B cell (primary cell): ENCODE data around the gene LSP1. TPM values are rescaled to one million over a fixed set of nuclear protein-coding genes. Genes with fewer than 3 reads are reported as not detected.

ENCODE experiments used
- ATAC-seq: fragments of 200-7000 bp; cut with Tn5 transposase; one replicate; pipeline ENCODE4 v1.10.0; 2021; ENCODE audit warnings: low read depth, mild to moderate bottlenecking, moderate number of reproducible peaks, moderate library complexity
- CTCF ChIA-PET: fragments of 350-600 bp; sonication (Branson Sonifier 250); formaldehyde crosslinking; loops from one replicate; lab custom pipeline; 2021; ENCODE audit warnings: antibody characterized with exemption, inconsistent platforms; lab: Charles Lee
- POLR2A ChIA-PET: fragments of 350-600 bp; sonication (Branson Sonifier 250); formaldehyde crosslinking; loops from one replicate; lab custom pipeline; 2021; ENCODE audit warnings: antibody characterized with exemption; lab: Charles Lee
- DNase-seq: peaks from one replicate; pipeline ENCODE4 v3.0.0; 2013
- H2AFZ ChIP-seq: 2 replicates; pipeline ENCODE4 v1.6.1; 2012; ENCODE audit warnings: mild to moderate bottlenecking, low read depth, low read length; ENCODE audit not compliant: insufficient read depth, poor library complexity, severe bottlenecking
- H3K27ac ChIP-seq, 2 donors: 1 replicate in 1 of 2; 2 replicates in 1 of 2; pipeline ENCODE4 v1.5.1; 2012 to 2013; ENCODE audit warnings: low read length in 2 of 2, mild to moderate bottlenecking in 2 of 2, moderate library complexity in 1 of 2
- H3K27me3 ChIP-seq, 4 experiments: fragments of 200-600 bp in 1 of 4; sonication (generic) in 1 of 4; replicated peaks in 1 of 4; 1 replicate in 2 of 4; 2 replicates in 2 of 4; pipeline versions ENCODE4 v1.6.1 to v1.7.0; 2013 to 2016; ENCODE audit warnings: low read length in 3 of 4, mild to moderate bottlenecking in 2 of 4, mixed read lengths in 1 of 4, moderate library complexity in 1 of 4; ENCODE audit not compliant: insufficient read depth in 4 of 4, control insufficient read depth in 3 of 4; ENCODE audit errors: control extremely low read depth in 1 of 4
- H3K36me3 ChIP-seq, 2 experiments: replicated peaks in 1 of 2; 1 replicate in 1 of 2; 2 replicates in 1 of 2; pipeline versions ENCODE4 v1.6.1 to v1.7.1; 2013; ENCODE audit warnings: low read length in 1 of 2; ENCODE audit not compliant: insufficient read depth in 2 of 2, control insufficient read depth in 1 of 2; ENCODE audit errors: control extremely low read depth in 1 of 2, extremely low read depth in 1 of 2
- H3K4me1 ChIP-seq, 2 donors: fragments of 200-600 bp in 1 of 2; sonication (generic) in 1 of 2; 1 replicate in 1 of 2; 2 replicates in 1 of 2; pipeline versions ENCODE4 v1.5.1 to v1.6.1; 2013 to 2017; ENCODE audit warnings: low read length in 2 of 2; ENCODE audit not compliant: control insufficient read depth in 2 of 2, insufficient read depth in 2 of 2
- H3K4me2 ChIP-seq: replicated peaks from 2 replicates; pipeline ENCODE3; 2012; ENCODE audit warnings: mild to moderate bottlenecking, low read depth, low read length; ENCODE audit not compliant: poor library complexity, severe bottlenecking
- H3K4me3 ChIP-seq, 5 experiments: fragments of 200-600 bp in 1 of 5; sonication (generic) in 1 of 5; 1 replicate in 3 of 5; 2 replicates in 2 of 5; pipeline versions ENCODE4 v1.5.1 to v1.7.0; 2011 to 2016; ENCODE audit warnings: low read length in 4 of 5, mild to moderate bottlenecking in 4 of 5, low read depth in 2 of 5, control low read depth in 1 of 5, moderate library complexity in 1 of 5; ENCODE audit not compliant: insufficient read depth in 1 of 5; ENCODE audit errors: control extremely low read depth in 1 of 5, extremely low read depth in 1 of 5
- H3K79me2 ChIP-seq: fragments of 200-600 bp; sonication (generic); one replicate; pipeline ENCODE4 v1.6.0; 2016; ENCODE audit warnings: low read length; ENCODE audit not compliant: control insufficient read depth, insufficient read depth
- H3K9ac ChIP-seq: fragments of 200-600 bp; sonication (generic); 2 replicates; pipeline ENCODE4 v1.6.1; 2017; ENCODE audit warnings: mild to moderate bottlenecking, low read length, moderate library complexity
- H3K9me3 ChIP-seq, 3 donors: one replicate each; pipeline versions ENCODE4 v1.6.1 to v1.7.1; 2013; ENCODE audit warnings: low read length in 2 of 3; ENCODE audit not compliant: control insufficient read depth in 2 of 3, insufficient read depth in 1 of 3; ENCODE audit errors: control extremely low read depth in 1 of 3
- H4K20me1 ChIP-seq: 2 replicates; pipeline ENCODE4 v1.6.0; 2012; ENCODE audit warnings: mild to moderate bottlenecking, low read length; ENCODE audit not compliant: insufficient read depth, control insufficient read depth, poor library complexity, severe bottlenecking
- H3K27ac Mint-ChIP-seq: one replicate; pipeline ENCODE4 v1.8.0; 2021; ENCODE audit warnings: mixed read lengths
- H3K27me3 Mint-ChIP-seq: one replicate; pipeline ENCODE4 v1.8.0; 2021; ENCODE audit warnings: mixed read lengths
- H3K4me1 Mint-ChIP-seq: one replicate; pipeline ENCODE4 v1.8.0; 2021; ENCODE audit warnings: mixed read lengths
- H3K4me3 Mint-ChIP-seq: one replicate; pipeline ENCODE4 v1.8.0; 2021; ENCODE audit warnings: mixed read lengths
- H3K9me3 Mint-ChIP-seq: one replicate; pipeline ENCODE4 v1.8.0; 2022; ENCODE audit warnings: mixed read lengths; ENCODE audit not compliant: insufficient read depth
- CTCF ChIP-seq: fragments of 200-600 bp; IDR thresholded peaks from one replicate; pipeline ENCODE4 v1.8.0; 2022; ENCODE audit warnings: antibody characterized with exemption, mild to moderate bottlenecking
- EZH2 ChIP-seq: IDR thresholded peaks from 2 replicates; pipeline ENCODE4 v1.6.1; 2012; ENCODE audit warnings: borderline replicate concordance, low read depth, mild to moderate bottlenecking, moderate library complexity, low read length; ENCODE audit not compliant: insufficient read depth, poor library complexity, severe bottlenecking
- WGBS: methylation state at CpG from one replicate; pipeline ENCODE4 v1.1.5; 2013; ENCODE audit warnings: missing lambda C conversion rate; ENCODE audit not compliant: insufficient coverage; 5-methylcytosine and 5-hydroxymethylcytosine counted together
- intact Hi-C: fragments of 100-400 bp; cut with micrococcal nuclease; formaldehyde crosslinking; loops from one replicate; pipeline ENCODE4 v1.10.0; 2022
- polyA plus RNA-seq: library from polyadenylated mRNA; depleted of rRNA; stranded (reverse); fragments of >200 nt; gene quantifications from 2 replicates; pipeline ENCODE4 v1.2.3, GENCODE V29; 2012
- total RNA-seq, 2 donors: library from RNA; stranded (reverse); fragments of 120-200 nt in 1 of 2; gene quantifications; 1 replicate in 1 of 2; 2 replicates in 1 of 2; pipeline versions ENCODE4 v1.2.3 to v1.2.4, GENCODE V29; 2013 to 2022

LSP1 gene
- total and polyA plus RNA-seq, 2 donors (not counting 1 experiment from before 2014, with no cell fraction given): 249 to 446 TPM

GRCh38 chr11:1864231-1864630 is 11.3 kb downstream of the LSP1 start:
- Mint-ChIP-seq H3K9me3 (no peaks in the 10 kb centered on the region), H3K4me1 (peaks cover 36% of the 10 kb centered on the region), H3K27me3 (no peaks in the 10 kb centered on the region), H3K4me3 (no peak overlapping the region), H3K27ac (peak overlapping the region; percentile 56)
- Histone ChIP-seq H3K9ac (no peak overlapping the region), H3K27me3 (no peaks in the 10 kb centered on the region), H3K36me3 (peaks cover 0 to 62% of the 10 kb centered on the region in 2 experiments), H3K4me3 (no peak overlapping the region), H3K27ac (no peak overlapping the region), H4K20me1 (peaks cover 100% of the 10 kb centered on the region), H3K79me2 (peaks cover 100% of the 10 kb centered on the region), H3K4me1 (peaks cover 30 to 61% of the 10 kb centered on the region in 2 donors), H3K4me2 (no peak overlapping the region), H2AFZ (no peak overlapping the region), H3K9me3 (no peaks in the 10 kb centered on the region)
- POLR2A ChIA-PET: no interaction called here
- TF ChIP-seq CTCF (no peak), EZH2 (no peak)
- ATAC-seq: no peak
- intact Hi-C loops: no loop called here
- no peak for DNase-seq
- 92% methylated on average over 18 of the region's 18 CpGs for WGBS
- CTCF ChIA-PET: no interaction called here

GRCh38 chr11:1864831-1865665 is 12.2 kb downstream of the LSP1 start:
- Mint-ChIP-seq H3K27ac (no peak overlapping the region), H3K4me3 (no peak overlapping the region), H3K9me3 (no peaks in the 10 kb centered on the region), H3K4me1 (peaks cover 40% of the 10 kb centered on the region), H3K27me3 (no peaks in the 10 kb centered on the region)
- H3K4me3 ChIP-seq: no peak overlapping the region
- H3K4me2 ChIP-seq: no peak overlapping the region
- TF ChIP-seq EZH2 (no peak), CTCF (no peak)
- ChIA-PET CTCF (no interaction called here), POLR2A (no interaction called here)
- 90% methylated on average over 29 of the region's 30 CpGs for WGBS
- ATAC-seq (no peak), DNase-seq (no peak)
- peaks cover 100% of the 10 kb centered on the region for H4K20me1 ChIP-seq
- no peak overlapping the region for H2AFZ ChIP-seq
- intact Hi-C loops: no loop called here
- H3K27ac ChIP-seq: no peak overlapping the region
- H3K27me3 ChIP-seq: no peaks in the 10 kb centered on the region
- no peaks in the 10 kb centered on the region for H3K9me3 ChIP-seq
- H3K36me3 ChIP-seq: peaks cover 0 to 60% of the 10 kb centered on the region in 2 experiments
- H3K4me1 ChIP-seq: peaks cover 27 to 67% of the 10 kb centered on the region in 2 donors
- no peak overlapping the region for H3K9ac ChIP-seq
- peaks cover 100% of the 10 kb centered on the region for H3K79me2 ChIP-seq
